K562 (cell line): ENCODE data around the gene DTNB. TPM values are rescaled to one million over a fixed set of nuclear protein-coding genes. Genes with fewer than 3 reads are reported as not detected.

Experiments used
- E2F4 ChIP-seq: sonication (generic); formaldehyde crosslinking; IDR thresholded peaks from 2 replicates; pipeline ENCODE4 v1.8.0; 2022; ENCODE audit warnings: mild to moderate bottlenecking, low read depth, missing genetic modification reagents
- FOXO4 ChIP-seq: fragments of 450-650 bp; formaldehyde crosslinking; IDR thresholded peaks from 2 replicates; pipeline ENCODE4 v1.4.0; 2020; ENCODE audit warnings: mild to moderate bottlenecking, moderate library complexity
- MAFF ChIP-seq: IDR thresholded peaks from 2 replicates; pipeline ENCODE4 v1.6.1; 2012; ENCODE audit warnings: low read length, improper control_type of control experiment
- MAZ ChIP-seq, 2 experiments: fragments of 450-650 bp in 1 of 2; sonication (generic) in 1 of 2; formaldehyde crosslinking; IDR thresholded peaks in 1 of 2; conservative IDR thresholded peaks in 1 of 2; 2 replicates each; pipeline versions ENCODE4 v1.4.0 to v1.5.0; 2020; ENCODE audit warnings: mild to moderate bottlenecking in 1 of 2, missing genetic modification reagents in 1 of 2
- PHF8 ChIP-seq: fragments of 200-600 bp; sonication (generic); IDR thresholded peaks from 2 replicates; pipeline ENCODE4 v1.6.1; 2012; ENCODE audit warnings: mixed run types, mild to moderate bottlenecking, inconsistent platforms, low read length, moderate library complexity, borderline replicate concordance
- RAD21 ChIP-seq, 2 experiments: fragments of 250-450 bp in 1 of 2; fragments of 450-650 bp in 1 of 2; sonication (Bioruptor Pico) in 1 of 2; formaldehyde crosslinking in 1 of 2; IDR thresholded peaks in 1 of 2; conservative IDR thresholded peaks in 1 of 2; 2 replicates each; pipeline versions ENCODE4 v1.4.0 to v1.8.0; 2020 to 2022; ENCODE audit warnings: mild to moderate bottlenecking in 2 of 2, moderate library complexity in 1 of 2
- SMC3 ChIP-seq: conservative IDR thresholded peaks from 2 replicates; pipeline ENCODE4 v1.6.1; 2011; ENCODE audit warnings: low read depth, low read length, improper control_type of control experiment; ENCODE audit not compliant: insufficient read depth
- TSHZ1 ChIP-seq: fragments of 250-450 bp; sonication (Bioruptor Pico); IDR thresholded peaks from 2 replicates; pipeline ENCODE4 v1.4.0; 2020; ENCODE audit warnings: mild to moderate bottlenecking, moderate library complexity
- XRCC3 ChIP-seq: fragments of 450-650 bp; IDR thresholded peaks from 2 replicates; pipeline ENCODE4 v1.6.1; 2017; ENCODE audit warnings: mild to moderate bottlenecking, moderate library complexity
- ZKSCAN1 ChIP-seq: fragments of 150-350 bp; IDR thresholded peaks from 2 replicates; pipeline ENCODE4 v1.6.1; 2016; ENCODE audit warnings: low read depth, low read length
- ZNF253 ChIP-seq: fragments of 250-450 bp; sonication (Bioruptor Pico); conservative IDR thresholded peaks from 2 replicates; pipeline ENCODE4 v1.6.1; 2021; ENCODE audit warnings: mild to moderate bottlenecking
- ZNF316 ChIP-seq: fragments of 450-650 bp; IDR thresholded peaks from 2 replicates; pipeline ENCODE4 v1.6.1; 2016
- ZNF431 ChIP-seq: sonication (generic); formaldehyde crosslinking; IDR thresholded peaks from 2 replicates; pipeline ENCODE4 v1.8.0; 2022; ENCODE audit warnings: mild to moderate bottlenecking, missing genetic modification reagents
- ZNF449 ChIP-seq: fragments of 250-450 bp; sonication (Bioruptor Pico); IDR thresholded peaks from 2 replicates; pipeline ENCODE4 v1.8.0; 2022; ENCODE audit warnings: moderate library complexity, mild to moderate bottlenecking, inconsistent platforms
- ZNF561 ChIP-seq: fragments of 450-650 bp; formaldehyde crosslinking; conservative IDR thresholded peaks from 2 replicates; pipeline ENCODE4 v1.4.0; 2020; ENCODE audit warnings: mild to moderate bottlenecking, moderate library complexity
- polyA plus RNA-seq, 8 experiments: library from polyadenylated mRNA; depleted of rRNA in 4 of 8; stranded (reverse) in 5 of 8; unstranded in 3 of 8; fragments of >200 nt; fragmentation: Nextera tagmentation in 2 of 8; fragmentation: Illumina TruSeq in 1 of 8; extraction: Ambion mirVana in 2 of 8; extraction: Trizol in 1 of 8; gene quantifications; 2 replicates each; pipeline versions ENCODE4 v1.2.1 to v1.2.3, GENCODE V29; 2011 to 2014; ENCODE audit warnings: inconsistent platforms in 1 of 8, missing spikeins in 1 of 8
- total RNA-seq, 7 experiments: library from RNA; depleted of rRNA in 6 of 7; stranded (reverse); fragments of >200 nt in 6 of 7; fragmentation: Illumina TruSeq in 2 of 7; extraction: Trizol in 2 of 7; gene quantifications; 2 replicates each; pipeline versions ENCODE4 v1.2.1 to v1.2.3, GENCODE V29; 2011 to 2021; ENCODE audit warnings: low replicate concordance in 1 of 7

The DTNB gene
- total and polyA plus RNA-seq, 9 of the 15 experiments (the other 6 are each of a cell fraction or from before 2014, with no cell fraction given), result 0.18 to 2.0 (median 0.77) TPM; not detected in 2

- TF ChIP-seq FOXO4 (no peak), RAD21 (CRISPR knock-in tag; conservative IDR thresholded peaks at IDR 0.05 in 1 of 2, IDR thresholded peaks at IDR 0.05 in 1 of 2) (peak; percentile 55 to 77), ZNF253 (CRISPR knock-in tag) (no peak), ZNF561 (CRISPR knock-in tag) (no peak), E2F4 (CRISPR knock-in tag) (no peak), XRCC3 (no peak), MAFF (peak; percentile 40; the same call in 1 of the 2 replicates), SMC3 (peak; percentile 30; the same call in 1 of the 2 replicates), ZNF431 (CRISPR knock-in tag) (no peak), ZNF316 (peak; percentile 66), PHF8 (no peak), ZNF449 (CRISPR knock-in tag) (no peak), ZKSCAN1 (no peak), TSHZ1 (CRISPR knock-in tag) (no peak), MAZ (CRISPR knock-in tag; conservative IDR thresholded peaks at IDR 0.05 in 1 of 2, IDR thresholded peaks at IDR 0.05 in 1 of 2) (0 out of 4 replicates have a peak, but pooled peaks of 1 of the 2 experiments have one; percentile 21)
These were observed 9.0 kb downstream of the DTNB start (continued) for GRCh38 chr2:25664183-25664964.
